GM12872 (cell line): ENCODE results near the gene ANO7.

Experiments used
- TF ChIP-seq, protein P1 (sequence below): IDR thresholded peaks from 3 replicates; pipeline ENCODE4 v1.5.1; 2011; ENCODE audit warnings: low read depth, mild to moderate bottlenecking, low read length, moderate library complexity; ENCODE audit not compliant: insufficient read depth

Gene ANO7

DNA sequence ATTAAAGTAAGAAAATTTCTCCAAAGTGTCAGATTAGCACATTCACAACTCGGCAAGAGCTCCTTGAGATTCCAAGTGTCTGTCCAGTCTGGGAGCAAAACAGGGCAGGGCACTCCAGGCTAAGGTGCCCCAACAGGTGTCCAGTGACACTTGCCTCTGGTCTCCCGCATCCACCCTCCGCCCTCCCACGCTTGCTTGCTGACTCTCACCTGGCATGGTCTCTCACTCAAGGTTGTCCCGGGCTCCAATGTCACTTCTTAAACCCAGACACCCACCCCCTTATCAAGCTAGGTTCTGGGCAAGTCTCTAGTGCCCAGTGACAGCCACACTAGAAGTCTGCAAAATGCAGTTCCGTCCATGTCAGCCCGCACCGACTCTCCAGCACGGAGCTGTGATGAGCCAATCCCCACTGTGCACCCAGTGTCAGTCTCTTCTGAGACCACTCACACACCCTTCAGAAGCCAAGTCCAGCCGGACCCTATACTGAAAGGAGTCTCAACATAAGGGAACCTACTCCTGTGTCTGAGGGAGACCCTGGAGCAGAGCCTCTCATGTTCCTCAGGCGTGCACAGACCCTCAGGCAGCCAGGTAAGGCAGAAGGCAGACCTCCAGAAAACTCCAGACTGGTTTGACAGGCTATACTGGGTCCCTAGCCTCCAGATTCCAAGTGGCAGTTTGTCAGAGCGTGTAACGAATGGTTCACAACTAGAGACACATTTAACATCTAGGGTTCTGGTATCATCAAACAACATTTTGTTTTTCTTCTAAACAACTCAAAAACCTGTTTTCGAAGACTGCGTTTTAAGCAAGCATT is 81.4 kb downstream of the ANO7 start:
- TF ChIP-seq, protein P1, sequence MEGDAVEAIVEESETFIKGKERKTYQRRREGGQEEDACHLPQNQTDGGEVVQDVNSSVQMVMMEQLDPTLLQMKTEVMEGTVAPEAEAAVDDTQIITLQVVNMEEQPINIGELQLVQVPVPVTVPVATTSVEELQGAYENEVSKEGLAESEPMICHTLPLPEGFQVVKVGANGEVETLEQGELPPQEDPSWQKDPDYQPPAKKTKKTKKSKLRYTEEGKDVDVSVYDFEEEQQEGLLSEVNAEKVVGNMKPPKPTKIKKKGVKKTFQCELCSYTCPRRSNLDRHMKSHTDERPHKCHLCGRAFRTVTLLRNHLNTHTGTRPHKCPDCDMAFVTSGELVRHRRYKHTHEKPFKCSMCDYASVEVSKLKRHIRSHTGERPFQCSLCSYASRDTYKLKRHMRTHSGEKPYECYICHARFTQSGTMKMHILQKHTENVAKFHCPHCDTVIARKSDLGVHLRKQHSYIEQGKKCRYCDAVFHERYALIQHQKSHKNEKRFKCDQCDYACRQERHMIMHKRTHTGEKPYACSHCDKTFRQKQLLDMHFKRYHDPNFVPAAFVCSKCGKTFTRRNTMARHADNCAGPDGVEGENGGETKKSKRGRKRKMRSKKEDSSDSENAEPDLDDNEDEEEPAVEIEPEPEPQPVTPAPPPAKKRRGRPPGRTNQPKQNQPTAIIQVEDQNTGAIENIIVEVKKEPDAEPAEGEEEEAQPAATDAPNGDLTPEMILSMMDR = no peak

DNA sequence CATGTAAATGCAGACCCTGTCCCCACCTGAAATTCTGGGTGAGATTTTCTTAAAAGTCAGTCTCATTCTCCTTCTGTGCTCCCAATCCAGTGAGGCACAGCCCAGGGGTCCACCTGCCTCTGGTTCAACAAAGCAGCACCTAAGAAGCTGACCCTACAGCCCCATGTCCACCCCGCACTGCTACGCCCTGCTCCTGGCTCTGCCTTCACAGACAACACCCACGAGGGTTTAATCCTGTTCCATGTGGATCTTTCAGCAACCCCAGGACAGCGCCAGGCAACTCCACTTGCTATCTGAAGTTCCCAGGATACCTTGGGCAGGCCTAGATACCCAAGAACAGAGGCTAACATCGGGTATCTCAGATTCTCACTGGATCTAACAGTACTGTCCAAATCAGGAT is 82.1 kb downstream of the ANO7 start:
- TF ChIP-seq, protein P1 = no peak

DNA sequence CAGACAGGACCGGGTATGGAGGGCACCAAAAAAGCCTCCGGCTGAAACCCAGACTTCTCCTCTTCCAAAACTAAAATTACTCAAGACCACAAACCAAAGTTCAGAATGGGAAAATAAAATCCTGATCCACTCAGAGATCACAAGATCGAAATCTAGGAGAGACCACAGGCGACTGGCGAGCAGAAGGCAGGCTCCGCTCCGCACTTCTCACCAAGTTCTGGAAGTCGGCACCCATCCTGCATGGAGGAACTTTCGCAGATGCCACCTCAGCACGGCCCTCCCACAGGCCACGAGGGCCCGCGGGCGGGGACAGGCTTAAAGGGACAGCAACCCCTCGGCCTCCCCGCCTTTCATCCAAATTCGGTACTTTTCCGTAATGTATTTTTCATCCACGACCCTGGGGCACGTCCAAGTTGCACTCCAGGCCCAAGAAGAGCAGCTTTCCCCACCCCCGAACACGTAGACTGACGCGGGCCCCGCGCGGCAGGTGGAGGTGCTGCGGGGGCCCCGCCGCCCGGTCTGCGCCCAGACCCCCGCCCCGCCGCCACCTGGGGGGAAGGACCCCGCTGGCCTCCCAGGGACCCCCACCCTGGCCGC is 83.3 kb downstream of the ANO7 start:
- TF ChIP-seq, protein P1 = no peak

- TF ChIP-seq, protein P1 = no peak
Measured at GRCh38 chr2:241272303-241273209, 84.1 kb downstream of the ANO7 start.

- TF ChIP-seq, protein P1 = no peak
Measured at GRCh38 chr2:241273210-241274020, 84.9 kb downstream of the ANO7 start.

- TF ChIP-seq, protein P1 = no peak
Measured at GRCh38 chr2:241274127-241274526, 85.7 kb downstream of the ANO7 start.
